Measurements from ENCODE around the gene TYRO3.

DNA sequence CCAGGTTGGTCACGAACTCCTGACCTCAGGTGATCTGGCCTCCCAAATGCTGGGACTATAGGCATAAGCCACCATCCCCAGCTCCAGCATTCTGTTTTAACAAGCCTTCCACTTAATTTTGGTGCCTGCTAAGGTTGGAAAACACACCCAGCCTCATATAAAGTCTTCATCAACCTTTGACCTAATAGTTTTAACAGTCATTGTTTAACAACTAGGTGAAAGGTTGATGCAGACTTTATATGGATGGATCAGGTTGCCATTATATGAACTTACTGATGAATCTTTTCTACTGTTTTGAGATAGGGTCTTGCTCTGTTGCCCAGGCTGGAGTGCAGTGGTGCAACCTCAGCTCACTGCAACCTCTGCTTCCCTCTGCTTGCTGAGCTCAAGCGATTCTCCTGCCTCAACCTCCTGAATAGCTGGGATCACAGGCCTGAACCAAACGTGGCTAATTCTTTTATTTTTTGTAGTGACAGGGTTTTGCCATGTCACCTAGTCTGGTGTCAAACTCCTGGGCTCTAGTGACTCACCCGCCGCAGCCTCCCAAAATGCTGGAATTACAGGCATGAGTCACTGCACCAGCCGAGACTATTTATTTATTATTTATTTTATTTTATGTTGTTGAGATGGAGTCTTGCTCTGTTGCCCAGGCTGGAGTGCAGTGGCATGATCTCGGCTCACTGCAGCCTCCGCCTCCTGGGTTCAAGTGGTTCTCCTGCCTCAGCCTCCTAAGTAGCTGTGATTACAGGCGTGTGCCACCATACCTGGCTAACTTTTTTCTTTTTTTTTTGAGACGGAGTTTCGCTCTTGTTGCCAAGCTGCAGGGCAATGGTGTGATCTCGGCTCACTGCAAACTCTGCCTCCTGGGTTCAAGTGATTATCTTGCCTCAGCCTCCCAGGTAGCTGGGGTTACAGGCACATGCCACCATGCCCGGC lies 11.9 kb upstream of the TYRO3 start:
- TF ChIP-seq, protein P1, sequence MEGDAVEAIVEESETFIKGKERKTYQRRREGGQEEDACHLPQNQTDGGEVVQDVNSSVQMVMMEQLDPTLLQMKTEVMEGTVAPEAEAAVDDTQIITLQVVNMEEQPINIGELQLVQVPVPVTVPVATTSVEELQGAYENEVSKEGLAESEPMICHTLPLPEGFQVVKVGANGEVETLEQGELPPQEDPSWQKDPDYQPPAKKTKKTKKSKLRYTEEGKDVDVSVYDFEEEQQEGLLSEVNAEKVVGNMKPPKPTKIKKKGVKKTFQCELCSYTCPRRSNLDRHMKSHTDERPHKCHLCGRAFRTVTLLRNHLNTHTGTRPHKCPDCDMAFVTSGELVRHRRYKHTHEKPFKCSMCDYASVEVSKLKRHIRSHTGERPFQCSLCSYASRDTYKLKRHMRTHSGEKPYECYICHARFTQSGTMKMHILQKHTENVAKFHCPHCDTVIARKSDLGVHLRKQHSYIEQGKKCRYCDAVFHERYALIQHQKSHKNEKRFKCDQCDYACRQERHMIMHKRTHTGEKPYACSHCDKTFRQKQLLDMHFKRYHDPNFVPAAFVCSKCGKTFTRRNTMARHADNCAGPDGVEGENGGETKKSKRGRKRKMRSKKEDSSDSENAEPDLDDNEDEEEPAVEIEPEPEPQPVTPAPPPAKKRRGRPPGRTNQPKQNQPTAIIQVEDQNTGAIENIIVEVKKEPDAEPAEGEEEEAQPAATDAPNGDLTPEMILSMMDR (IDR thresholded peaks at IDR 0.05; ENCODE audit: poor library complexity) = no peak
- TF ChIP-seq EZH2 (IDR thresholded peaks at IDR 0.05; ENCODE audit: borderline replicate concordance) (no peak), EZH2phosphoT487 (IDR thresholded peaks at IDR 0.05; ENCODE audit: low read depth, severe bottlenecking, unreplicated experiment) (no peak)

Measured in hepatocyte (in vitro differentiated cells).